ENCODE results near the gene MEIS1.

MEIS1 gene

GRCh38 chr2:66431846-66432587, 2.9 kb upstream of the MEIS1 start:
- no peak for DNase-seq

GRCh38 chr2:66432801-66433694, 1.9 kb upstream of the MEIS1 start:
- DNase-seq: peak; percentile 98

DNA sequence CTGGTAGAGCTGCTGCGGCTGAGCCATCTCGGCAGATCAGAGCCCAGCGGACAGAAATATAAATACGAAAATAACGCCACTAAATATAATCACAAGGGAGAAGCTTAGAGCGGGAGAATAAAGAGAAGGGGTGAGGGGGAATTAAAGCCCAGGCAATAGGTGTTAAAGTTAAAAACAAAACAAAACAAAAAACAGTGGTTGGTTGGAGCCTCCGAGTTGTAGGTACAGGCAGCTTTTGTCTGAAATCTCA, 1.3 kb upstream of the MEIS1 start:
- DNase-seq: no peak

DNA sequence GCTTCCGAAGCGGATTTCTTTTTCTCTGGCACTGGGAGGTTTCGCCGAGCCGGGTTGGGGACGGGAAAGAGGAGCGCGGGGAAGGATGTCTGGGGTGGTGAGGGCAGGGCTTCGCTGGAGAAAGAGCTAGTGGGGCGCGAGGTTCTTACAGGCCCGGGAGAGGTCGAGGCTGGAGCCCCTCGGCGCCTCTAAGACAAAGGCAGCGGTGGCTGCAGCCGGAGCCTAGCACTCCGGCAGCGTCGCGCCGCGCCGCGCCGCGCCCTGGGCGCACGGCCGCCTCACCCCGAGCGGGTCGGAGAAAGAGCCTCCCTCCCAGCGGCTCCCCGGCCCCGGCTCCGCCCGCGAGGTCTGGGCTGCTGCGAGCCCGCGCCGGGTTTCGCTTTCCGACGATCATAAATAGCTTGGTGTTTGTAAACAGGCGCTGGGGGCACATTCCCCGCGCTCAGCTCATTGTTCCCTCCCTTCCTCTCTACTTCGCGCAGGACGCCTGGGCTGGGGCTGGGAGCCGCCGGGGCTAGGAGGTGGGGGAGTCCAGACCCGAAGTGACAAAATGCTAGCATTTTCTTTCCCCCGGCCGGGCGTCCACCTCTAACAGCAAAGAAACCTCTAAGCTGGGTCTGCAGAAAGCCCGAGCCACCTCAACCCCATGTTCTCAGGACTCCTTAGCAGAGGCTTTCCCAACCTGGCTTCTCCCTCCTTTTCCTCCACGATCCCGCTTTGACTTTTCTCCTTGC, 813 bp upstream of the MEIS1 start:
- DNase-seq: peak; percentile 59

DNA sequence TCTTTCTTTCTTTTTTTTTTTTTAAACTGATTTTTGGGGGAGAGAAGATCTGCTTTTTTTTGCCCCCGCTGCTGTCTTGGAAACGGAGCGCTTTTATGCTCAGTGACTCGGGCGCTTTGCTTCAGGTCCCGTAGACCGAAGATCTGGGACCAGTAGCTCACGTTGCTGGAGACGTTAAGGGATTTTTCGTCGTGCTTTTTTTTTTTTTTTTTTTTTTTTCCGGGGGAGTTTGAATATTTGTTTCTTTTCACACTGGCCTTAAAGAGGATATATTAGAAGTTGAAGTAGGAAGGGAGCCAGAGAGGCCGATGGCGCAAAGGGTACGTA, 587 bp downstream of the MEIS1 start:
- DNase-seq: no peak

DNA sequence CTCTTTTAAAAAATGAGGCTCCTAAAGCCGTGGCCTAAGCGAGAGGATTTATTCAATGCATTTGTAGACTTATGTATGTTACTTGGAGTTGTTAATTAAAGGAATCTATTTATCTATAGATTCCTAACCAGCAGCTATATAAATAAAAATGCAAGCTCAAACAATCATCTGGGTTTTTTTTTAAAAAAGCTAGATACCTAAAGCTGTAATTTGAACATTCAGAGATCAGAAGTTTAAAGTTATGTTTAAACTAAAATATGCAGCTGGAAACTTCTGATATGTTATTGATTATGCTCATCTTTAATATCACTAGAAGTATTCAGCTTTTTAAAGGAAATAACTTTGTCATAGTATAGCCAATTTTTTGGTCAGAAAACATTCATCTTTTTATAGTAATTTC, 1.0 kb downstream of the MEIS1 start:
- DNase-seq: no peak

DNA sequence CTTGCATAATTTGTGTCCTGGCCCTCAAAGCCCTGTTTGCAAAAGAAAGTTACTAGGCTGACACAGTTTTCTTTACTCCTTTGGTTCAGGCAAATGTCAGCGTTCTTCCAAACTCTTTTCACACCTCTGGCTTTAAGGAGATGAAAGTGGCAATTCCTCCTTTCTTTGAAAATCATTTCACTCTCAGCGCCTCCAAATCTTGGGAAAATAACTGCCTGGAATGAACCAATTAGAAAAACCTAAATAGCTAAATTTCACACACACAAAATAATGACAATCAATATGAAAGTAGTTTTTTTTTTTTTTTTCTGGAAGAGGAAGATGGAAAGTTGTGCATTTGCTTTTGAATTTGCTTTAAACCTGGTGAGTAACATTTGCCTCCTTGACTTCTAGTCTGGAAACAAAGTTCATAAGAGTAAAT, 1.7 kb downstream of the MEIS1 start:
- DNase-seq: no peak

DNA sequence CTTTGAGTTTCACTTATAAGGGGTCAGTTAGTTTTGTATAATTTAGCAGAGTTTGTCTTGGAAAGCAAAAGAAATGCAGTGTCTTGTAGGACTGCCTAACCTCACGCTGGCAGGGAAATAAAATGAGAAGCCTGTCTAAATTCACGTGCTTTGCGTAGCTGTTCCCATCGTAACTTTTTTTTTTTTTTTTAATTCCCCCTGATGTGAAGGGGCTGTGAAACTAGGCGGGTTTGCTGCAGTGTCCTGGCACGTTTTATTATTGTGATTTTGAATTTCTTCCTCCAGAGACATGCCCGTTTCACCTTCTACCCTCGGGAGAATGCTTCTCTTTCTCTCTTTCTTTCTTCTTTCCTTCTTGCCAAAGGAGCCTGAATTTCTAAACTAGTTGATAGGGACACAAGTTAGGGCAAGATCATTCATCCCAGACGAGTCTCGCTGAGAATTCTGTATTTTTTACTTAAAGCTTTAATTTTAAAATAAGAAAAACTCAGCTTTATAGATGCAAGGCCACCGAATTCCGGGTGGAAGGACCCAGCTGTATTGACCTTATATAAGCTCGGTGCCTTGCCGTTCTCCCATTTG, 2.3 kb downstream of the MEIS1 start:
- no peak for DNase-seq

- DNase-seq: no peak
These were observed 3.0 kb downstream of the MEIS1 start for GRCh38 chr2:66437691-66438497.

- no peak for DNase-seq
These were observed 3.5 kb downstream of the MEIS1 start for GRCh38 chr2:66438498-66438833.

- no peak for DNase-seq
These were observed 4.2 kb downstream of the MEIS1 start for GRCh38 chr2:66438891-66439811.

- no peak for DNase-seq
These were observed 5.1 kb downstream of the MEIS1 start for GRCh38 chr2:66439812-66440542.

- DNase-seq: peak; percentile 68
These were observed 6.0 kb downstream of the MEIS1 start for GRCh38 chr2:66440708-66441497.

DNA sequence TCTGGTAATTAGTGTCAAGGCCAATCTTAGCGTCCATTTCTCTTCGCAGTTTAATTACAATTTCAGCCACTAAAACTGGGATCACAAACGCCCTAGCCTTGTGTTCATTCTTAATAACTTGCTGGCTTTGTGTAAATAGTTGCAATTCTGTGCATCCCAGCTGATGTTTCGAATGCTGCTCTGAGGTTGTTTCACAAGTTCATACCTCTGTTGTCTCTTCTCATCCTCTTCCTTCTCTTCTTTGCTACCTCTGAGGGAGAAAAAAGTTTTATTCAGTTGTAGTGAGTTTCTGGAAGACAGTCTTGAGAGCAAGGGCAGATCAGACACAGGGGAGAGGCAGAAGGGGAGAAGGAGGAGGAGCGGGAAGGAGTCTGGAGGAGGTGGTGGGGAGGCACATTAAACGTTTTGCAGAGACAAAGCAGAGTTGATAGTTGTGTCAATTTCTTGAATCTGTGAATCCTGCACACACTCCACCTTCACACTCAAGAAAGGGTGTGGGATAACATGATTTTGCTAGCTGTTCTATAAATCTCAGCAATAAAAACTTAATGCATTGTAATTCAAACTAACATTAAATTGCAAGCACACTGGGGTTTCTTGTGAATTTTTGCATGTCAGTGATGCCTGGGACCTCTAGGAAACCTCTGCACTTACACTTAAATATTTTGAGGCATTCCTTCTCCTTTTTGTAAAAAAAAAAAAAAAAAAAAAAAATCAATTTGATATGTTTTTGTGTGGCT, 6.8 kb downstream of the MEIS1 start:
- DNase-seq: no peak

DNA sequence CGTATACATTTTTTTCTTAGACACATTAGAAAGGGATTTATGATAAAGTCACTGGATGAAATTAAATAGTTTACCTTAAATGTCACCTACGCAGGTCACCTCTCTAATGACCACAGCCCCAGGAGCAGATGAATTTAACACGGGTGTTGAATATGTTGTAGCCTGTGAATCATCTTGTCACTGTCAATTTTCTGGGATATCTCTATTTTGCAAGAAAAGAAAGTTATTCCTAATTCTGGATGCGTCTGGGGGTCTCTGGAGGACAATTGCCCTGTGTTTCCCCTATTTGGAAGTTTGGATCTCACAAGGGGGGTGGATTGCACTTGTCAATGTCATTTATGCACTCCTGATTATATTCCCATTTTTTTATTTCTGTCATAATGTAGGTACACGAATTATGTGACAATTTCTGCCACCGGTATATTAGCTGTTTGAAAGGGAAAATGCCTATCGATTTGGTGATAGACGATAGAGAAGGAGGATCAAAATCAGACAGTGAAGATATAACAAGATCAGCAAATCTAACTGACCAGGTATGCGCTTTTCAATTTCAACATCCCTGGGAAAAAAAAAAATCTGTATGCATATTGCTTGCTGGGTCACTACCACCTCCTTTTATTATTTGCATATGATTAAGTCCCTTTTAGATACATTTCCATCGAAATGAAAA, 7.7 kb downstream of the MEIS1 start:
- DNase-seq: no peak

DNA sequence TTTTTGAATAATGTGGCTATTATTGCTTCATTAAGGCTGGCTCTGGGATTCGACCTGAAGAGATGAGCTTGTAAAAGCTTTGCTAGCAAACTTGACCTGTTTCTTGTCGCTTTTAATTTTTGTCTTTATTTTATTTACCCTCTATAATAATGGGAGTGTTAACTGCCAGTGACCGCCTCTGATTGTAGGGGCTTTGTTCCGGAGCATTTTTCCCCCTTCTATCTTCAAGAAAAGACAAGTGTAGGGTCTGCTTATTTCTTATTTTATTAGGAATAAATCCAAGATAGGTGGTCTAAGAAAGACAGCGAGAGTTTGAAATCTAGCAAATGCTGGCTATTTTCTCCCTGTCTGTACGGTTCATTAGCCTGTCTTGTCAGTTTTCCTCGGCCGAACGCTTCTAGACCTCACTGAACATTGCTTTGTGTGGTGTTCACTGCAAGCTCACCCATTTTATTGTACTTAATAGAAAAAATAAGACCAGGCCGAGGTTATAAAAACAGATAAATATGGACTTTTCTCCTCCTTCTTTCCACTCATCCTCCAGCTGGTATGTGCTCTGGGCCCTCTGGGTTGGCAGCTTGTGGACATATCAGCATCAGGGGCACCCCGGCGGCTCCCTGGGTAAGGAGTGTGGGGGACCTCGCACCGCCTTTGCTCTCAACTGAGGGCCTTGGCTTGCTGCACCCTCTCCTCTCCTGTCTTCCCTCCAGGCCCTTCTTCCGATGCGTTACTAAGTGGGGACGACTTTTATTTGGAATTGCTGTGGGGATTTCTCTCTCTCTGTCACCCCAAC, 8.5 kb downstream of the MEIS1 start:
- DNase-seq: no peak

GRCh38 chr2:66443979-66444861, 9.3 kb downstream of the MEIS1 start:
- peak; percentile 63 for DNase-seq
